Duodenal mucosa (tissue), 2 donors: Measurements from ENCODE around the gene ALOX12.
A peak's percentile ranks its signal among the peaks of the same experiment; 100 is the strongest.

ENCODE experiments used
- H3K27ac ChIP-seq: one replicate; pipeline ENCODE4 v1.7.0; 2013; ENCODE audit warnings: low read depth, low read length
- H3K27me3 ChIP-seq, 2 donors: one replicate each; pipeline ENCODE4 v1.7.0; 2013; ENCODE audit warnings: low read length in 2 of 2, control low read depth in 1 of 2; ENCODE audit not compliant: insufficient read depth in 2 of 2, control insufficient read depth in 1 of 2
- H3K36me3 ChIP-seq, 2 donors: one replicate each; pipeline ENCODE4 v1.7.0; 2013; ENCODE audit warnings: low read length in 2 of 2, control low read depth in 1 of 2; ENCODE audit not compliant: insufficient read depth in 2 of 2, control insufficient read depth in 1 of 2
- H3K4me1 ChIP-seq, 2 donors: one replicate each; pipeline ENCODE4 v1.7.0; 2013; ENCODE audit warnings: low read length in 2 of 2, control low read depth in 1 of 2; ENCODE audit not compliant: insufficient read depth in 2 of 2, control insufficient read depth in 1 of 2
- H3K4me3 ChIP-seq, 2 donors: one replicate each; pipeline ENCODE4 v1.7.0; 2013; ENCODE audit warnings: low read length in 2 of 2, low read depth in 1 of 2
- H3K9ac ChIP-seq, 2 donors: one replicate each; pipeline ENCODE4 v1.7.0; 2013; ENCODE audit warnings: low read length in 2 of 2, low read depth in 1 of 2
- H3K9me3 ChIP-seq, 2 donors: one replicate each; pipeline ENCODE4 v1.7.0; 2013; ENCODE audit warnings: low read length in 2 of 2, control low read depth in 1 of 2; ENCODE audit not compliant: control insufficient read depth in 1 of 2

Gene ALOX12

GRCh38 chr17:7014261-7014994 is 18.6 kb downstream of the ALOX12 start:
- Histone ChIP-seq H3K4me1 (peaks cover 41 to 49% of the 10 kb centered on the region in 2 donors), H3K27me3 (no peaks in the 10 kb centered on the region), H3K27ac (peak overlapping the region; percentile 97), H3K9me3 (no peaks in the 10 kb centered on the region), H3K9ac (peak overlapping the region; percentile 79 to 89), H3K36me3 (peaks cover 0 to 9% of the 10 kb centered on the region in 2 donors), H3K4me3 (peak overlapping the region; percentile 71 to 98)

- peaks cover 0 to 5% of the 10 kb centered on the region in 2 donors for H3K36me3 ChIP-seq
- no peaks in the 10 kb centered on the region for H3K9me3 ChIP-seq
- H3K27ac ChIP-seq: peak overlapping the region; percentile 97
- H3K9ac ChIP-seq: peak overlapping the region; percentile 76 to 87
- peaks cover 33 to 42% of the 10 kb centered on the region in 2 donors for H3K4me1 ChIP-seq
- no peaks in the 10 kb centered on the region for H3K27me3 ChIP-seq
- peak overlapping the region; percentile 71 for H3K4me3 ChIP-seq
Observed at GRCh38 chr17:7014995-7015958, 19.4 kb downstream of the ALOX12 start.

GRCh38 chr17:7016418-7016817 is 20.6 kb downstream of the ALOX12 start:
- H3K27me3 ChIP-seq: no peaks in the 10 kb centered on the region
- no peak overlapping the region for H3K27ac ChIP-seq
- H3K9ac ChIP-seq: peak overlapping the region in 1 of 2 donors; percentile 76
- peaks cover 0 to 5% of the 10 kb centered on the region in 2 donors for H3K36me3 ChIP-seq
- peaks cover 24 to 31% of the 10 kb centered on the region in 2 donors for H3K4me1 ChIP-seq
- H3K4me3 ChIP-seq: no peak overlapping the region
- H3K9me3 ChIP-seq: no peaks in the 10 kb centered on the region

GRCh38 chr17:7016886-7017826 is 21.3 kb downstream of the ALOX12 start:
- Histone ChIP-seq H3K9ac (peak overlapping the region in 1 of 2 donors; percentile 57), H3K27ac (no peak overlapping the region), H3K27me3 (no peaks in the 10 kb centered on the region), H3K9me3 (no peaks in the 10 kb centered on the region), H3K4me1 (peaks cover 30 to 35% of the 10 kb centered on the region in 2 donors), H3K36me3 (peaks cover 0 to 5% of the 10 kb centered on the region in 2 donors), H3K4me3 (peak overlapping the region in 1 of 2 donors; percentile 30)

GRCh38 chr17:7017827-7018200 is 22.0 kb downstream of the ALOX12 start:
- peak overlapping the region in 1 of 2 donors; percentile 30 for H3K4me3 ChIP-seq
- peaks cover 36 to 40% of the 10 kb centered on the region in 2 donors for H3K4me1 ChIP-seq
- peak overlapping the region in 1 of 2 donors; percentile 57 for H3K9ac ChIP-seq
- H3K9me3 ChIP-seq: no peaks in the 10 kb centered on the region
- no peaks in the 10 kb centered on the region for H3K27me3 ChIP-seq
- peaks cover 0 to 5% of the 10 kb centered on the region in 2 donors for H3K36me3 ChIP-seq
- H3K27ac ChIP-seq: peak overlapping the region; percentile 62

GRCh38 chr17:7018331-7018964 is 22.6 kb downstream of the ALOX12 start:
- no peaks in the 10 kb centered on the region for H3K27me3 ChIP-seq
- H3K9ac ChIP-seq: peak overlapping the region in 1 of 2 donors; percentile 57
- H3K4me1 ChIP-seq: peaks cover 36 to 42% of the 10 kb centered on the region in 2 donors
- no peaks in the 10 kb centered on the region for H3K9me3 ChIP-seq
- H3K4me3 ChIP-seq: peak overlapping the region; percentile 48 to 59
- H3K36me3 ChIP-seq: peaks cover 0 to 5% of the 10 kb centered on the region in 2 donors
- peak overlapping the region; percentile 62 for H3K27ac ChIP-seq

- Histone ChIP-seq H3K9ac (peak overlapping the region; percentile 15 to 57), H3K27ac (peak overlapping the region; percentile 51), H3K27me3 (no peaks in the 10 kb centered on the region), H3K9me3 (no peaks in the 10 kb centered on the region), H3K4me3 (peak overlapping the region; percentile 48 to 59), H3K36me3 (peaks cover 0 to 5% of the 10 kb centered on the region in 2 donors), H3K4me1 (peaks cover 36 to 38% of the 10 kb centered on the region in 2 donors)
Observed at GRCh38 chr17:7019367-7019766, 23.5 kb downstream of the ALOX12 start.

GRCh38 chr17:7019839-7020519 is 24.1 kb downstream of the ALOX12 start:
- Histone ChIP-seq H3K27ac (peak overlapping the region; percentile 37), H3K4me1 (peaks cover 36 to 38% of the 10 kb centered on the region in 2 donors), H3K4me3 (peak overlapping the region; percentile 48 to 59), H3K27me3 (no peaks in the 10 kb centered on the region), H3K9me3 (no peaks in the 10 kb centered on the region), H3K36me3 (peaks cover 0 to 5% of the 10 kb centered on the region in 2 donors), H3K9ac (peak overlapping the region; percentile 15 to 57)
